SK-N-SH (cell line): Measurements from ENCODE around the gene ARHGEF10L. TPM values are rescaled to one million over a fixed set of nuclear protein-coding genes. Genes with fewer than 3 reads are reported as not detected.
A peak's percentile ranks its signal among the peaks of the same experiment; 100 is the strongest.

Experiments
- CTCF ChIA-PET: fragments of 300-600, 350-600 bp; formaldehyde crosslinking; extraction: SDS; loops from one replicate; lab custom pipeline; 2021; lab: Yijun Ruan, JAX
- POLR2A ChIA-PET: fragments of 350-600 bp; sonication (Branson Sonifier 250); formaldehyde crosslinking; extraction: SDS; loops from one replicate; lab custom pipeline; 2020; ENCODE audit warnings: antibody characterized with exemption, inconsistent platforms; lab: Yijun Ruan, JAX
- DNase-seq: peaks from one replicate; pipeline ENCODE4 v3.0.0; 2012
- H2AFZ ChIP-seq: fragments of 200-600 bp; sonication (generic); 2 replicates; pipeline ENCODE4 v1.8.1; 2016; ENCODE audit warnings: antibody characterized with exemption, mild to moderate bottlenecking, low read depth
- H3F3A ChIP-seq: fragments of 200-600 bp; sonication (generic); replicated peaks from 2 replicates; pipeline ENCODE3; 2016; ENCODE audit warnings: antibody characterized with exemption, mild to moderate bottlenecking; ENCODE audit not compliant: insufficient read depth
- H3K27ac ChIP-seq, 2 experiments: fragments of 200-500 bp in 1 of 2; fragments of 200-600 bp in 1 of 2; sonication (Bioruptor generic) in 1 of 2; sonication (generic), shearing (Covaris generic) in 1 of 2; 2 replicates each; pipeline versions ENCODE4 v1.5.1 to v1.6.1; 2014 to 2016; ENCODE audit warnings: low read depth in 2 of 2, inconsistent platforms in 1 of 2, low read length in 1 of 2, mild to moderate bottlenecking in 1 of 2, mixed read lengths in 1 of 2
- H3K27me3 ChIP-seq: fragments of 200-600 bp; sonication (generic), shearing (Covaris generic); 2 replicates; pipeline ENCODE4 v1.6.1; 2016; ENCODE audit warnings: mixed run types; ENCODE audit not compliant: insufficient read depth
- H3K36me3 ChIP-seq, 2 experiments: fragments of 200-500 bp in 1 of 2; fragments of 200-600 bp in 1 of 2; sonication (Bioruptor generic) in 1 of 2; sonication (generic) in 1 of 2; replicated peaks in 1 of 2; 2 replicates each; pipeline versions ENCODE3 to v1.5.1; 2014 to 2016; ENCODE audit warnings: low read length in 1 of 2, mild to moderate bottlenecking in 1 of 2; ENCODE audit not compliant: insufficient read depth in 2 of 2, control insufficient read depth in 1 of 2
- H3K4me1 ChIP-seq, 2 experiments: fragments of 200-500 bp in 1 of 2; fragments of 200-600 bp in 1 of 2; sonication (Bioruptor generic) in 1 of 2; sonication (generic), shearing (Covaris generic) in 1 of 2; 2 replicates each; pipeline versions ENCODE4 v1.5.1 to v1.6.1; 2014 to 2016; ENCODE audit warnings: low read depth in 1 of 2, low read length in 1 of 2, mixed run types in 1 of 2; ENCODE audit not compliant: insufficient read depth in 2 of 2, control insufficient read depth in 1 of 2
- H3K4me2 ChIP-seq: fragments of 200-600 bp; sonication (generic), shearing (Covaris generic); 2 replicates; pipeline ENCODE4 v1.6.1; 2017; ENCODE audit warnings: mixed run types
- H3K4me3 ChIP-seq, 2 experiments: fragments of 200-500 bp in 1 of 2; fragments of 200-600 bp in 1 of 2; sonication (Bioruptor generic) in 1 of 2; sonication (generic), shearing (Covaris generic) in 1 of 2; 2 replicates each; pipeline versions ENCODE4 v1.5.1 to v1.8.1; 2014 to 2016; ENCODE audit warnings: low read depth in 2 of 2, inconsistent platforms in 1 of 2, low read length in 1 of 2, mild to moderate bottlenecking in 1 of 2, mixed read lengths in 1 of 2, moderate library complexity in 1 of 2
- H3K79me2 ChIP-seq: fragments of 200-600 bp; sonication (generic); 2 replicates; pipeline ENCODE4 v1.8.1; 2017; ENCODE audit warnings: mild to moderate bottlenecking; ENCODE audit not compliant: insufficient read depth
- H3K9ac ChIP-seq: fragments of 200-600 bp; sonication (generic); 2 replicates; pipeline ENCODE4 v1.6.1; 2017; ENCODE audit warnings: mixed run types
- H3K9me2 ChIP-seq: fragments of 200-600 bp; sonication (generic); 2 replicates; pipeline ENCODE4 v1.6.1; 2017; ENCODE audit warnings: mixed run types
- H3K9me3 ChIP-seq: fragments of 200-600 bp; sonication (generic); 2 replicates; pipeline ENCODE4 v1.6.1; 2017; ENCODE audit warnings: mixed run types, mild to moderate bottlenecking, moderate library complexity
- H4K20me1 ChIP-seq: fragments of 200-600 bp; sonication (generic); 2 replicates; pipeline ENCODE4 v1.6.1; 2017; ENCODE audit warnings: mild to moderate bottlenecking, mixed run types; ENCODE audit not compliant: insufficient read depth
- ELF1 ChIP-seq: IDR thresholded peaks from 2 replicates; pipeline ENCODE4 v1.4.0; 2012
- EP300 ChIP-seq, 2 experiments: IDR thresholded peaks; 2 replicates each; pipeline versions ENCODE4 v1.4.0 to v1.6.1; 2012; ENCODE audit warnings: borderline replicate concordance in 1 of 2, low read depth in 1 of 2, low read length in 1 of 2
- EZH2phosphoT487 ChIP-seq: fragments of 200-600 bp; sonication (generic); IDR thresholded peaks from 2 replicates; pipeline ENCODE4 v1.6.1; 2017; ENCODE audit warnings: low read depth, mixed run types, mild to moderate bottlenecking, antibody characterized with exemption, moderate library complexity, borderline replicate concordance
- FOSL2 ChIP-seq: IDR thresholded peaks from 2 replicates; pipeline ENCODE4 v1.4.0; 2012; ENCODE audit warnings: low read depth, mild to moderate bottlenecking, moderate library complexity, borderline replicate concordance
- GABPA ChIP-seq: IDR thresholded peaks from 2 replicates; pipeline ENCODE4 v1.4.0; 2012; ENCODE audit warnings: low read depth, mild to moderate bottlenecking
- MXI1 ChIP-seq: IDR thresholded peaks from 2 replicates; pipeline ENCODE4 v1.6.1; 2012; ENCODE audit warnings: mild to moderate bottlenecking, low read depth, low read length, improper control_type of control experiment
- NFIC ChIP-seq: IDR thresholded peaks from 2 replicates; pipeline ENCODE4 v1.4.0; 2012; ENCODE audit warnings: borderline replicate concordance
- POLR2AphosphoS5 ChIP-seq: IDR thresholded peaks from 2 replicates; pipeline ENCODE4 v1.6.1; 2012; ENCODE audit warnings: low read depth, low read length
- RFX5 ChIP-seq: IDR thresholded peaks from 2 replicates; pipeline ENCODE4 v1.6.1; 2012; ENCODE audit warnings: mild to moderate bottlenecking, improper control_type of control experiment, low read length
- TAF1 ChIP-seq: IDR thresholded peaks from 2 replicates; pipeline ENCODE4 v1.6.1; 2012; ENCODE audit warnings: low read depth, mild to moderate bottlenecking, low read length, moderate library complexity, borderline replicate concordance
- TCF12 ChIP-seq: IDR thresholded peaks from 2 replicates; pipeline ENCODE4 v1.4.0; 2012
- USF2 ChIP-seq: fragments of 150-350 bp; IDR thresholded peaks from 2 replicates; pipeline ENCODE4 v1.6.1; 2017; ENCODE audit warnings: antibody characterized with exemption, low read length, low read depth, borderline replicate concordance
- YY1 ChIP-seq: IDR thresholded peaks from 2 replicates; pipeline ENCODE4 v1.4.0; 2012; ENCODE audit warnings: low read depth, mild to moderate bottlenecking
- WGBS: methylation state at CpG from one replicate; pipeline ENCODE4 v1.1.6; 2017; ENCODE audit warnings: low lambda C conversion rate; 5-methylcytosine and 5-hydroxymethylcytosine counted together
- polyA plus RNA-seq, 3 experiments: library from polyadenylated mRNA; depleted of rRNA; stranded (reverse); fragments of >200 nt; gene quantifications; 2 replicates each; pipeline ENCODE4 v1.2.3, GENCODE V29; 2012
- TF ChIP-seq, protein P1 (sequence below): IDR thresholded peaks from 2 replicates; pipeline ENCODE4 v1.4.0; 2012; ENCODE audit warnings: low read depth

The ARHGEF10L gene
- polyA plus RNA-seq, 1 of the 3 experiments (the other 2 are of a cell fraction) = 12.5 TPM

- no peak for DNase-seq
These were observed 5.9 kb downstream of the ARHGEF10L start for GRCh38 chr1:17545356-17545755.

GRCh38 chr1:17546946-17547670 lies 7.6 kb downstream of the ARHGEF10L start:
- H3F3A ChIP-seq = peaks cover 10% of the 10 kb centered on the region
- H3K9me3 ChIP-seq = no peaks in the 10 kb centered on the region
- H3K27ac ChIP-seq = no peak overlapping the region
- peaks cover 21 to 41% of the 10 kb centered on the region in 2 experiments; a peak in 3 of 4 replicates for H3K4me1 ChIP-seq
- H3K27me3 ChIP-seq = no peaks in the 10 kb centered on the region
- peaks cover 93% of the 10 kb centered on the region for H3K79me2 ChIP-seq
- no peak for DNase-seq
- no peaks in the 10 kb centered on the region for H3K36me3 ChIP-seq
- H4K20me1 ChIP-seq = peaks cover 16% of the 10 kb centered on the region
- WGBS = 91% methylated on average over 8 of the region's 8 CpGs
- no peak overlapping the region for H2AFZ ChIP-seq
- CTCF ChIA-PET = interaction anchor here (0.5 to 2.6 kb wide), 5 partner anchors 26 to 60 kb away, joined by 3 to 10 read pairs (median 4); no protein-coding TSS in a partner anchor
- no peak overlapping the region for H3K4me2 ChIP-seq
- no peak overlapping the region for H3K9ac ChIP-seq
- H3K9me2 ChIP-seq = no peaks in the 10 kb centered on the region
- TF ChIP-seq EZH2phosphoT487 (no peak), EP300 (IDR thresholded peaks at IDR 0.05; ENCODE audit: borderline replicate concordance in 1 of 2, low read depth in 1 of 2, low read length in 1 of 2) (no peak), NFIC (no peak), POLR2AphosphoS5 (no peak), GABPA (no peak), MXI1 (no peak), TAF1 (no peak), YY1 (no peak), ELF1 (no peak), TCF12 (no peak), RFX5 (no peak), USF2 (no peak)
- H3K4me3 ChIP-seq = no peak overlapping the region
- POLR2A ChIA-PET = no interaction called here

More at GRCh38 chr1:17545356-17545755, 5.9 kb downstream of the ARHGEF10L start:
- CTCF ChIA-PET = interaction anchor here (1.6 to 1.9 kb wide), 2 partner anchors 42 to 61 kb away, joined by 4 to 5 read pairs; no protein-coding TSS in a partner anchor
- POLR2A ChIA-PET = no interaction called here
- Histone ChIP-seq H3K4me2 (peak overlapping the region; percentile 57), H3K27me3 (no peaks in the 10 kb centered on the region), H3F3A (peaks cover 15% of the 10 kb centered on the region), H2AFZ (no peak overlapping the region), H3K4me3 (no peak overlapping the region), H3K9me3 (no peaks in the 10 kb centered on the region), H4K20me1 (peaks cover 9% of the 10 kb centered on the region), H3K27ac (peak overlapping the region in 1 of 2 experiments; percentile 60; a peak in 2 of 4 replicates), H3K4me1 (peaks cover 15 to 32% of the 10 kb centered on the region in 2 experiments; a peak in 3 of 4 replicates), H3K9ac (no peak overlapping the region), H3K9me2 (no peaks in the 10 kb centered on the region), H3K79me2 (peaks cover 97% of the 10 kb centered on the region), H3K36me3 (no peaks in the 10 kb centered on the region)
- WGBS = 23% methylated on average over 2 of the region's 2 CpGs
- TF ChIP-seq GABPA (no peak), FOSL2 (peak; percentile 41; the same call in 1 of the 2 replicates), POLR2AphosphoS5 (no peak), YY1 (no peak)
- TF ChIP-seq, protein P1, sequence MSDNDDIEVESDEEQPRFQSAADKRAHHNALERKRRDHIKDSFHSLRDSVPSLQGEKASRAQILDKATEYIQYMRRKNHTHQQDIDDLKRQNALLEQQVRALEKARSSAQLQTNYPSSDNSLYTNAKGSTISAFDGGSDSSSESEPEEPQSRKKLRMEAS = no peak
